ENCODE measurements around the gene FBXW8.

FBXW8 gene

GRCh38 chr12:116948298-116948697 is 37.5 kb downstream of the FBXW8 start:
- TF ChIP-seq CTCF (IDR thresholded peaks at IDR 0.05), result no peak
- Mint-ChIP-seq H3K27me3 (ENCODE audit: low read depth, poor library complexity) (peaks cover 3% of the 10 kb centered on the region), H3K4me1 (peaks cover 9% of the 10 kb centered on the region), H3K36me3 (ENCODE audit: low read depth) (peaks cover 79% of the 10 kb centered on the region), H3K4me3 (no peak overlapping the region), H3K9me3 (peaks cover 12% of the 10 kb centered on the region), H3K27ac (no peak overlapping the region)
- DNase-seq, result no peak

- H3K27ac Mint-ChIP-seq, result no peak overlapping the region
- H3K4me3 Mint-ChIP-seq, result no peak overlapping the region
- no peak for DNase-seq
- peaks cover 21% of the 10 kb centered on the region for H3K4me1 Mint-ChIP-seq
- H3K27me3 Mint-ChIP-seq (ENCODE audit: low read depth, poor library complexity), result peaks cover 3% of the 10 kb centered on the region
- H3K9me3 Mint-ChIP-seq, result no peaks in the 10 kb centered on the region
- no peak for TF ChIP-seq CTCF (IDR thresholded peaks at IDR 0.05)
- H3K36me3 Mint-ChIP-seq (ENCODE audit: low read depth), result peaks cover 70% of the 10 kb centered on the region
Observed at GRCh38 chr12:116950628-116951325, 40.0 kb downstream of the FBXW8 start.

GRCh38 chr12:116954710-116955381 is 44.1 kb downstream of the FBXW8 start:
- Mint-ChIP-seq H3K4me3 (no peak overlapping the region), H3K27ac (peak overlapping the region; percentile 86), H3K9me3 (no peaks in the 10 kb centered on the region), H3K27me3 (ENCODE audit: low read depth, poor library complexity) (no peaks in the 10 kb centered on the region), H3K36me3 (ENCODE audit: low read depth) (peaks cover 50% of the 10 kb centered on the region), H3K4me1 (peaks cover 31% of the 10 kb centered on the region)
- TF ChIP-seq CTCF (IDR thresholded peaks at IDR 0.05), result no peak
- no peak for DNase-seq

- no peak for DNase-seq
- no peak overlapping the region for H3K4me3 Mint-ChIP-seq
- peaks cover 31% of the 10 kb centered on the region for H3K4me1 Mint-ChIP-seq
- no peaks in the 10 kb centered on the region for H3K27me3 Mint-ChIP-seq (ENCODE audit: low read depth, poor library complexity)
- TF ChIP-seq CTCF (IDR thresholded peaks at IDR 0.05), result no peak
- H3K27ac Mint-ChIP-seq, result peak overlapping the region; percentile 62
- peaks cover 48% of the 10 kb centered on the region for H3K36me3 Mint-ChIP-seq (ENCODE audit: low read depth)
- no peaks in the 10 kb centered on the region for H3K9me3 Mint-ChIP-seq
Observed at GRCh38 chr12:116955382-116956021, 44.8 kb downstream of the FBXW8 start.

GRCh38 chr12:116958402-116959197 is 47.9 kb downstream of the FBXW8 start:
- H3K27me3 Mint-ChIP-seq (ENCODE audit: low read depth, poor library complexity), result no peaks in the 10 kb centered on the region
- H3K4me1 Mint-ChIP-seq, result peaks cover 49% of the 10 kb centered on the region
- TF ChIP-seq CTCF (IDR thresholded peaks at IDR 0.05), result no peak
- H3K27ac Mint-ChIP-seq, result peak overlapping the region; percentile 15
- no peaks in the 10 kb centered on the region for H3K9me3 Mint-ChIP-seq
- DNase-seq, result no peak
- peaks cover 27% of the 10 kb centered on the region for H3K36me3 Mint-ChIP-seq (ENCODE audit: low read depth)
- H3K4me3 Mint-ChIP-seq, result no peak overlapping the region

All from nephron progenitor cell (in vitro differentiated cells).